GM10266 (cell line): ENCODE results near the gene HLA-A.

Experiments
- DNase-seq: peaks from one replicate; pipeline ENCODE4 v3.0.0; 2012; ENCODE audit errors: extremely low spot score
- TF ChIP-seq, protein P1 (sequence below): IDR thresholded peaks from 2 replicates; pipeline ENCODE4 v1.5.1; 2012; ENCODE audit warnings: mild to moderate bottlenecking, low read depth; ENCODE audit not compliant: control insufficient read depth, insufficient read depth; ENCODE audit errors: missing control alignments

HLA-A gene

DNA sequence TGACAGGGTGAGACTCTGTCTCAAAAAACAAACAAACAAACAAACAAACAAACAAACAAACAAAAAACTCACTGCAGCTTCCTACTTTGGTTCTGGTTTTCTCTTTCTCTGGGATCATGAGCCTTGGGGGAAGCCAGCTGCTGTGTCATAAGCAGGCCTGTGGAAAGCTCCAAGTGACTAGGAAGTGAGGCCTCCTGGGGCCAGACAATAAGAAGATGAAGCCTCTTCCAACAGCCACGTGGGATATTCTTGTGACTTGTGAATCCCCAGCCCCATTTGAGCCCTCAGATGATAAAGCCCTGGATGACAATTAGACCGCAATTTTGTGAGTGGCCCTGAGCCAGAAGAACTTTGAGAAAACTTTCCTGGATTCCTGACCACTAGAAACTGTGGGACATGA lies 11.4 kb downstream of the HLA-A start:
- TF ChIP-seq, protein P1, sequence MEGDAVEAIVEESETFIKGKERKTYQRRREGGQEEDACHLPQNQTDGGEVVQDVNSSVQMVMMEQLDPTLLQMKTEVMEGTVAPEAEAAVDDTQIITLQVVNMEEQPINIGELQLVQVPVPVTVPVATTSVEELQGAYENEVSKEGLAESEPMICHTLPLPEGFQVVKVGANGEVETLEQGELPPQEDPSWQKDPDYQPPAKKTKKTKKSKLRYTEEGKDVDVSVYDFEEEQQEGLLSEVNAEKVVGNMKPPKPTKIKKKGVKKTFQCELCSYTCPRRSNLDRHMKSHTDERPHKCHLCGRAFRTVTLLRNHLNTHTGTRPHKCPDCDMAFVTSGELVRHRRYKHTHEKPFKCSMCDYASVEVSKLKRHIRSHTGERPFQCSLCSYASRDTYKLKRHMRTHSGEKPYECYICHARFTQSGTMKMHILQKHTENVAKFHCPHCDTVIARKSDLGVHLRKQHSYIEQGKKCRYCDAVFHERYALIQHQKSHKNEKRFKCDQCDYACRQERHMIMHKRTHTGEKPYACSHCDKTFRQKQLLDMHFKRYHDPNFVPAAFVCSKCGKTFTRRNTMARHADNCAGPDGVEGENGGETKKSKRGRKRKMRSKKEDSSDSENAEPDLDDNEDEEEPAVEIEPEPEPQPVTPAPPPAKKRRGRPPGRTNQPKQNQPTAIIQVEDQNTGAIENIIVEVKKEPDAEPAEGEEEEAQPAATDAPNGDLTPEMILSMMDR, result no peak
- DNase-seq, result no peak

DNA sequence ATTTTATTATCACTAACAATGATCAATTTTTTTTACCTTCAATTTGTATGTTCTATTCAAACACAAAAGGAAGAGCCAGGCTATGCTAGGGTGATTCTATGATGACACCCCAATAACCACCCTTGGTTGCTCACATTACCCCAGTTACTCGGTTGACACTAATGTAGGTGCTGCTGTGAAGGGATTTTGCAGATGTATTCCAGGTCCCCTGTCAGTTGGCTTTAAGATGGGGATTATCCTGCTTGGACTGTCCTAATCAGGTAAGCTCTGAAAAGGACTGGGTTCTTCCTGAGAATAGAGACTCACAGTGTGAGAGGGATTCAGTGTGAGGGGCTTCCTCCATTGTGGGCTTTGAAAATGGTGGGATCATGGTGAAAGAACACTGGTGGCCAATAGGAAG lies 11.9 kb downstream of the HLA-A start:
- DNase-seq, result no peak
- TF ChIP-seq, protein P1, result no peak

DNA sequence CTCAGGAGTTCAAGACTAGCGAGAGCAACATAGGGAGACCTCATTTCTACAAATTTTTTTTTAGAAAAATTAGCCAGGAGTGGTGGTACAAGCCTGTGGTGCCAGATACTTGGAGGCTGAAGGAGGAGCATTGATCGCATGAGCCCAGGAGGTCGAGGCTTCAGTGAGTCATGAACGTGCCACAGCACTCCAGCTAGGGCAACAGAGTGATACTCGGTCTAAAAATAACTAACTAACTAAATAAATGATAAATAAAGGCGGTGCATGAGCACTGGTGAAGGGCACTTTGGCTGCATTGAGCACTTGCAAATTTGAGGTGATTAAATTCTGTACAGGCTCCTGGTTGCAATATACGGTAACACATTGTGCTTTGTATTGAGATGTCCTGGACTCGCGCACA lies 13.5 kb downstream of the HLA-A start:
- no peak for DNase-seq
- TF ChIP-seq, protein P1, result no peak

DNA sequence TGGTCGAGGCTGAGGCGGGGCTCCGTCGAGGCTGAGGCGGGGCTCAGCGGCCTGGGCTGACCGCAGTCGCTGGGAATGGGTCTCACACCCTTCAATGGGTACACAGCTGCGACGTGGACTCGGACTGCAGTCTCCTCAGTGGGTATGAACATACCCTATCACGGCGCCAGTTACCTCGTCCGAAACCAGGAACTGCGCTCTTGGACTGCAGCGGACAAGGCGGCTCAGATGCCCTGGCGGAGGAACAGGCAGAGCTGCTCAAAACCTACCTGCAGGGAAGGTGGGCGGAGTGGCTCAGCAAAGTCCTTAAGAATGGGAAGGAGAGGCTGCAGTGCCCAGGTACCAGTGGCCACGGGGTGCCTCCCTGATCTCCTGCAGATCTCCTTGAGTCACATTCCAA lies 14.2 kb downstream of the HLA-A start:
- TF ChIP-seq, protein P1, result no peak
- DNase-seq, result no peak

DNA sequence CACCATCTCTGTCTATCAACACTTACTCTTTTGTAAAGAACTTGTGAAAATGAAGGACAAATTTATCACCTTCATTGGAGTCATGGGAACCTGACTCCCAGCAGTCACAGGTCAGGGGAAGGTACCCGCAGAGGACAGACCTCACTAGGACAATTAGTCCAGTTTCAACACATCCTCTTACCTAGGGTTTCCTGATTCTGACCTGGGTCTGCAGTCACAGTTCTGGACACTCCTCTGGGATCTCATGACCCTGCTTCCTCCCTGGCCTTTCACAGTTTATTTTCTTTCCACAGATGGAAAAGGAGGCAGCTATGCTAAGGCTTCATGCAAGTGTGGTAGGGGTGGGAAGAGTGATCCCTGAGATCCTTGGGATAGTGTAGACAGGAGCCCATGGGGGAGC lies 15.7 kb downstream of the HLA-A start:
- TF ChIP-seq, protein P1, result no peak

DNA sequence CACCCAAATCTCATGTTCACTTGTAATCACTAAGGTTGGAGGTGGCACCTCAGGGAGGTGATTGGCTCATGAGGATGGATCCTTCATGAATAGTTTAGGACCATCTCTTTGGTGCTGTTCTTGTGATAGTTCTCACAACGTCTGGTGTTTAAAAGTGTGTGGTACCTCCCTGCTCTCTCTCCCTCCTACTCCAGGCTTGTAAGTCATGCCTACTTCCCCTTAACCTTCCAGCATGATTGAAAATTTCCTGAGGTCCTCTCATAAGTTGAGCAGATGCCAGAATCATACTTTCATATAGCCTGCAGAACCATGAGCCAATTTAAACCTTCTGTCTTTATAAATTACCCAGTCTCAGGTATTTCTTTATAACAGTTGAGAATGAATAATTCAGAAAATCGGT lies 16.6 kb downstream of the HLA-A start:
- TF ChIP-seq, protein P1, result no peak
- DNase-seq, result no peak

More for the DNA sequence above, 15.7 kb downstream of the HLA-A start:
- DNase-seq, result no peak

DNA sequence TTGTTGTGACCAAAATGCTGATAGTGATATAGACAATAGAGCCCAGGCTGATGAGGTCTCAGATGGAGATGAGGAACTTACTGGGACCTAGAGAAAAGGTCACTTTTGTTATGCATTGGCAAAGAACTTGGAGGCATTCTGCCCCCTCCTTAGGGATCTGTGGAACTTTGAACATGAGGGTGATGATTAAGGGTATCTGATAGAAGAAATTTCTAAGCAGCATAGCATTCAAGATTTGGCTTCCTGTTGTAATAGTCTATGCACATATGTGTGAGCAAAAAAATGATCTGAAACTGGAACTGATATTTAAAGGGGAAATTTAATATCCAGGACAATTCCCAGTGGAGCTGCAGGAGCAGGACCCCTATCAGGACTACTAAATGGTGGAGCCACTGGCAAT lies 17.1 kb downstream of the HLA-A start:
- TF ChIP-seq, protein P1, result no peak
- no peak for DNase-seq
